HPDE6-E6E7 (cell line): Measurements from ENCODE around the gene KIAA0825.
"Not testable (repeated sequence)": the region's sequence is repeated elsewhere in the genome, so short reads cannot be mapped to it uniquely, and the experiment has no call there.

Experiments
- DNase-seq: peaks from one replicate; pipeline ENCODE4 v3.0.0; 2011; ENCODE audit warnings: missing footprints; ENCODE audit errors: extremely low spot score

The KIAA0825 gene

DNA sequence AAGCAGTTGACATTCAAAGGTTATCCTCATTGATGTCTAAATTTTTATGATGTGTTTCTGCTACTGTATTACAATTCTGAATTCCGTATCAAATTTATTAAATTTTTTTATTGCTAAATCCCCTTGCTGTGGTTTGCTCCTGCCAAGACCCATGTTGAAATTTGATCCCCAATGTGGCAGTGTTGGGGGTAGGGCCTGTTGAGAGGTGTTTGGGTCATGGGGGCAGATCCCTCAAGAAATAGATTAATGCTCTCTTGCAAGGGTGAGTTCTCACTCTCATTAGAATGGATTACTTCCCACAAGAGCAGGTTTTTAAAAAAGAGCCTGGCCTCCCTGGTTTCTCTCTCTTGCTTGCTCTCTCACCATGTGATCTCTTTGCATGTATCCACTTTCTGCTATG, 442.5 kb downstream of the KIAA0825 start:
- no peak for DNase-seq

DNA sequence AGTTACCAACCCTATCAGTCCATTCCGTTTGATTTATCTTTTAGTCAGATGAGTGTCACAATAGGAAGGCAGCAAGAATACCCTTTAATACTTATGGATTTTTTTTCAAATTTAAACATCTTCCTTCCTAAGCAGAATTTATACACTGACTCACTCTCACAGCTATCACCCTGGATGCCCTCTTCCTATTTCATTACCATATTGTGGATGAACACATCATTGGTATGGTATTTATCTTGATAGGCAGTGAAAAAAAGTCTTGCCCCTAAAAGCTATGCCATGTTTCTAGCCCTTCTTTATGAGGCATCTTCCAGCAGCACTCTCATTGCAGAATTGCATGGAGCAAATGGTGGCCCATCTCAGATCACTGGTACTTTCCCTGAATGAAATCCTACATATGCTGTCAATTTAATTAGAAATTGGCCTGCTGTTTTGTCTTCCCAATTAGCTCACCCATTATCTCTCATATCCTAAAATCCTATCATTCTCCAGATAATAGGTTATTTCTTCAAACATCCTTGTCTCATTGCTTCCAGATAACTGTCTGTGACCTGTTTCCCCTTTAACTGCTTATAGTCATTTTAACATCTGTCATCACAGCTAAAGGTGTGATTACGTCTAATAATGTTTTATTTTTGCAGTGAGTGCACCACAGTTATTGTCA, 443.5 kb downstream of the KIAA0825 start:
- peak; percentile 5 for DNase-seq

DNA sequence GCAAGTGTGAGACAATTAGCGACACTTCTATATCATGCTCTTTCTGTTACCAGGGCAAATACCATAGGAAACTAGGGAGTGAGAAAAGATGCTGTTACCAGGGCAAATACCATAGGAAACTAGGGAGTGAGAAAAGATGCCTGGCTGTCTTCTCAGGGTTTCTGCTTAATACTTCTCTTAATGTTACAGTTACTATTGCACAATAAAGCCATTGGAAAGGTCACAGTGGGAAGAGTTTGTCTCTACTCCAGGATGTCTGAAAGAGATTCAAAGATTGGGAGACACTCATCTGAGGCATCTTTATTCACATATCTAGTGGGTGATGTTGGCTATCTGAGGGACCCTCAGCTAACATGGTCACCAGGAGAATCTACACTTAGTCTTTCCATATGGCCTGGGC, 445.3 kb downstream of the KIAA0825 start:
- no peak for DNase-seq

DNA sequence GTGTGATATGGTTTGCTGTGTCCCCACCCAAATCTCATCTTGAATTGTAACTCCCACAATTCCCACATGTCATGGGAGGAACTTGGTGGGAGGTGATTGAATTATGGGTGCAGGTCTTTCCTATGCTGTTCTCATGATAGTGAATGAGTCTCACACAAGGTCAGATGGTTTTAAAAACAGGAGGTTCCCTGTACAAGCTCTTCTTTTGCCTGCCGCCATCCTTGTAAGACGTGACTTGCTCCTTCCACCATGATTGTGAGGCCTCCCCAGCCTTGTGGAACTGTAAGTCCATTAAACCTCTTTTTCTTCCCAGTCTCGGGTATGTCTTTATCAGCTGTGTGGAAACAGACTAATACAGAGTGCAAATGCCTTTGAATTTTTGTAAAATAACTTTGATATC, 447.3 kb downstream of the KIAA0825 start:
- DNase-seq = not testable (repeated sequence)

DNA sequence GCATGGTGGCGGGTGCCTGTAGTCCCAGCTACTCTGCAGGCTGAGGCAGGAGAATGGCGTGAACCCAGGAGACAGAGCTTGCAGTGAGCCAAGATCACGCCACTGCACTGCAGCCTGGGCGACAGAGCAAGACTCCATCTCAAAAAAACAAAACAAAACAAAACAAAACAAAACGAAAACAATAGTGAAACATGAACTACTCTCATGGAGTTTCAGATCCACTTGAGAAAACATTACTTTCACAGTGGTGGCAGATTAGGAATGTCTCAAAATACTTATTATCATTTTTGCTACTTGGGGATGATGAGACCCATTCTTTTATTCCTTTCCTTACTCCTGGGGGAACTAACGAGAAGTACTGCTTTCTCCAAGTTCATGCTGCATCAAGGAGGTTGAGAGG, 448.2 kb downstream of the KIAA0825 start:
- DNase-seq = not testable (repeated sequence)

DNA sequence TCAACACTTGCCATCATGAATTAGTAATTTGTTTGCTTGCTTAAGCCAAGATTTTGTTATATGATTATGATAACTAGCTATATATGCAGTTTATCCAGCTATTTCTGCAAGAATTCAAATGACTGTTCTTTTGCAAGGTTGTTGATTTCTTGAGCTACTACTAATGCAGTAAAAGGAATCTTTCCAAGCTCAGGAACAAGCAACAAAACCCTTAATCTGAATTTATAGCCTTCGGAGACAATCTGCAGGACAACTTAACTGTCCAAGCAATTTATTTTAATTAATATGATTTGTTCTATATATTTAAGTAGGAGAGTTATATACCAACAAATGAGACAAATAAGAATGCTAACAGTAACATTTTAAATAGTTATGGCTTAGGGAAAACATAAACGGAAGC, 450.3 kb downstream of the KIAA0825 start:
- no peak for DNase-seq

DNA sequence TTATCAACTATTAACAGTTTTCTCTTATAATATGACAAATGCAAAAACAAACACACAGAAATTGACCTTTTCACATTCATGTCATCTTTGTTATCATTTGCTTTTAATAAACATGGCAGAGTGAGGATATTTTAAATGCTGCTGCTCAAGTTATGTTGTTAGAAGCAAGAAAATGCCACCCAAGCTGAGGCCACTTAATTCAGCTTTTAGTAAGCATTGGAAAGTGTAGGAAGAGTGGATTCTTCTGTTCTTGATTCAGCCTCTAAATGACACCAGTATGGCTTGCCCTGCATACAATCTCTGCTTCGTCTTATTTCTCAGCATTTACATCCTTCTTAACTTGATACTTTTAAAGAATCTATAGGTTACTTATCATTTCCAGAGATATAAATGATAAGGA, 456.6 kb downstream of the KIAA0825 start:
- DNase-seq = no peak

DNA sequence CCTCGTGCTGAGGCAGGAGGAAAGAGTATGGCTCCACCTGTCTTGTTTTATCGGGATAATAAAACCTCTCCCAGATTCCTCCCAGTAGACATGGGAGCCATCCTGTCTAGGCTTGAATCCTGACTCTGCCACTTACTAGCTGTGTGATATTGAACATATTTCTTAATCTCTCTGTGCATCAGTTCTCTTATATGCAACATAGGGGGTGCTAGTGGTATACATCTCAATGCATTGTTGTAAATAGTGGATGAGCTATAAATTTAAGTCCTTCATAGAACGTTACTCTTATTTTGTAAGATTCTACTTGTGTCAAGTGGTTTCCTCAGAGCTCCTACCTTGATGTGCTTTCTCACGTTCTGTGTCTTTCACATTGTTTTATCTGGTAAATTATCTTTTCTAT, 459.3 kb downstream of the KIAA0825 start:
- no peak for DNase-seq

DNA sequence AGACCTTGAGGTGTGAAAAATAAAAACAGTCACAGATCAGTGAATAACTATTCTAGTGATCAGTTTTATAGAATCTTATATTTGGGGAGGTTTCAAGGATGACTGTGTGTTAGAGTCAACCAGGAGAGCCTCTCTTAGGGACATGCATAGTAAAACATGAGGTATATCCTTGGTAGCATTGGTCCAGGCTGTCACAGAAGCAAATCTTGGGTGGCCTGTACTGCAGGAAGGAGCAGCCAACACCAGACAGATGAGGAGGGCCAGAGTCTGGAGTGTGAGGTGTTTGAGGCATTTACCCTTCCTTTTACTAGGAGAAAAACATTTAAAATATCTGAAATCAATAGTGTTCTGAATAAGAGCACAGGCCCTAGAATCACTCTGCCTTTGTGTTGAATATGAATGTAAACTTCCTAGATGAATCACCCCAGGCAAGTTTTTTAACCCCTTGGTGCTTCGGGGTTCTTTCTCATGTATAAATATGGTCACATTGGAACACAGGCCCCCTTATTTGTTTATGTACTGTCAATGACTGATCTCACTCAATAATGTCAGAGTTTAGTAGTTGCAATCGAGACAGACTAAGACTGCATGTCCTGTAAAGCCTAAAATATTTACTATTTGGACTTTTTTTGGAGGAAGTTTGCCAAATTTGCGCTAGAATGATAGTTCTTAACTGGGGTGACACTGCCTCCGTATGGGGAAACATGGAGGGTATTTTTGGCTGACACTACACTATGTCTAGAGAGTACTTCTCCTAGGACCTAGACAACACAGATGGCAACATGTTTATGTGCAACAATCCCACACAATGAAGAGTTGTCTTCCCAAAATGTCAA, 460.5 kb downstream of the KIAA0825 start:
- no peak for DNase-seq

DNA sequence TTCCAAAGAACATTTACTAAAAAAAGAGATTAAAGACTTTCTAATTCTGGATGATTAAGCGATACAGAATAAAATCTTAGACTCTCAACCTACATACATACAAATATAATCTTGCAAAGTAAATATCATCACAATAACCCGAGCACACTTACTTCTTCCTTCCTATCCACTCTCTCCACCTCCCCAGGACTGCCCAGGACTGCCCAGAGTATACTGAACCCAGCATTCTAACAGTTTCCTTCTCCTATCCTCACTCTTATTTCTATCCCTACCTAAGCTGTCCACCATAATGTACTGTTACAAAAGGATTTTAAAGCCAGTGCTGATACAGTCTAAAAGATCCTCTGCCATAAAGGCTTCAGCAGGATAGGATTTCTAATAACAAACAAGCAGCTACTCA, 463.7 kb downstream of the KIAA0825 start:
- no peak for DNase-seq

DNA sequence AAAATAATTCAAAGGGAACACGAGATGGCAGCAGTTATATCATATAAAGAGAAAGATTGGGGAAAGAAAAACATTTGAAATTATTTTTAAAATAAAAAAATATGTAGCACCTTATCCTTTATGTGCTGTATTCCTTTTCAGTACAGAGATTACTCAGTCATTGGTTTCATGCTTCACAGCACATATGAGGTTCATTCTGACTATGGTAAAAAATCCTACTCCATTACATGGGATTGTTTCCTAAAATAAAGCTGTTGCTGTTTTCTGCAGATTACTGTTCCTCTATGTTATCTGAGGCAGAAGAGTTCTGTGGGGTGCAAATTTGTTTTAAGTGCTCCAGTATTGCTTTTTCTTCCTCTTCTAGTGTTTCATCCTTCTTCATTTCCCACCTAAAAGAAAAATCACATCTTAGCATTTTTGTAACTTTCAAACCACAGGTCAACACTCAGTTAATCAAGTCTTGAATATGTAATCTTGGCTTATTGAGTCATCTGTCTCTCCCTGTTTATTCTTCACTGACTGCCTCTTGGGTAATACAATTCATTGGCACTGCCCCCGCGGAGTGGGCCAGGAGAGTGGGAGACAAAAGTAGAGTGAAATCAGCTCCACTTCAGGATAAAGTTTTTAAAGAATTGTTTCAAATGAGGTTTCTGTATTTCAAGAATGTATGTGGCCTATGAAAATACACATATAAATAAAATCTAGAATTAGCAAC, 464.5 kb downstream of the KIAA0825 start:
- no peak for DNase-seq

DNA sequence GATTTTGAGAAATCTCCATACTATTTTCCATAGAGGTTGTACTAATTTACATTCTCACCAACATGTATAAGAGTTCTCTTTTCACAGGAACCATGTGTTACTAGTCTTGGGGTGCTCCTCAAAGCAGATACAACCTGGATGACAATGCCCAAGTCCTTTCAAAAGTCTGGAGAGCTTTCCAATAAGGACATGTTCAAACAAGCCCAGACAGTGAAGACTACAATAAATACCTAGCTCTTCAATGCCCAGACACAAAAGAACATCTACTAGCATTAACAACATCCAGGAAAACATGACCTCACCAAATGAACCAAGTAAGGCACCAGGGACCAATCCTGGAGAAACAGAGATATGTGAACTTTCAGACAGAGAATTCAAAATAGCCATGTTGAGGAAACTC, 474.8 kb downstream of the KIAA0825 start:
- DNase-seq = not testable (repeated sequence)

DNA sequence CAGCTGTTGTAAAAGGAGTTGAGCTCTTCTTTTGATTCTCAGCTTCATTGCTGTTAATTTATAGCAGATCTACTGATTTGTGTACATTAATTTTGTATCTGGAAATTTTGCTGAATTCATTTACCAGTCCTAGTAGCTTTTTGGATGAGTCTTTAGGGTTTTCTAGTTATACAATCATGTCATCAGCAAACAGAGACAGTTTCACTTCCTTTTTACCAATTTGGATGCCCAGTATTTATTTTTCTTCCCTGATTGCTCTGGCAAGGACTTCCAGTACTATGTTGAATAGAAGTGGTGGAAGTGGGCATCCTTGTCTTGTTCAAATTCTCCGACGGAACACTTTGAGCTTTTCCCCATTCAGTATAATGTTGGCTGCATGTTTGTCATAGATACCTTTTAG, 478.1 kb downstream of the KIAA0825 start:
- DNase-seq = no peak

DNA sequence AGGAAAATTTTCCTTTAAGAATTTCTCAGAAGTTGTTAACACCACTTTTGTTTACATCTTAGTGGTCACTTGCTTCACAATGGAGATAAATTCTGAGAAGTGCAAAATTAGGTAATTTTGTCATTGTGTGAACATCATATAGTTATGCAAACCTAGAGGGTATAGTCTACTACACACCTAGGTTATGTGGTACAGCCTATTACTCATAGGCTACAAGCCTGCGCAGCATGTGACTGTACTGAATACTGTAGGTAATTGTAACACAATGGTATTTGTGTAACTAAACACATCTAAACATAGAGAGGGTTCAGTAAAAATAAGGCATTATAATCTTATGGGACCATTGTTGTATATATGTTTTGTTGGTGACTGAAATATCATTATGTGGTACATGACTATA, 488.3 kb downstream of the KIAA0825 start:
- DNase-seq = no peak

DNA sequence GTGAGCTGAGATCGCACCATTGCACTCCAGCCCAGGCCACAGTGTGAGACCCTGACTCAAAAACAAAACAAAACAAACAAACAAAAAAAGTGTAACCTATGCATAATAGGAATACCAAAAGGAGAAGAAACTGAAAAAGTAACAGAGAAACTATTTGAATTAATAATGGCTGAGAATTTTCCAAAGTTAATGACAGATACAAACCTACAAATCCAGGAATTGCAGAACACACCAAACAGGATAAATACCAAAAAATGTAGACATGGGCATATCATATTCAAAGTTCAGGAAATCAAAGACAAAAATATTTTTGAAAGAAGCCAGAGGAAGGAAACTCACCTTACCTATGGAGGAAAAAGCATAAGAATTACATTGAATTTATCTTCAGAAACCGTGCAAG, 493.3 kb downstream of the KIAA0825 start:
- no peak for DNase-seq

DNA sequence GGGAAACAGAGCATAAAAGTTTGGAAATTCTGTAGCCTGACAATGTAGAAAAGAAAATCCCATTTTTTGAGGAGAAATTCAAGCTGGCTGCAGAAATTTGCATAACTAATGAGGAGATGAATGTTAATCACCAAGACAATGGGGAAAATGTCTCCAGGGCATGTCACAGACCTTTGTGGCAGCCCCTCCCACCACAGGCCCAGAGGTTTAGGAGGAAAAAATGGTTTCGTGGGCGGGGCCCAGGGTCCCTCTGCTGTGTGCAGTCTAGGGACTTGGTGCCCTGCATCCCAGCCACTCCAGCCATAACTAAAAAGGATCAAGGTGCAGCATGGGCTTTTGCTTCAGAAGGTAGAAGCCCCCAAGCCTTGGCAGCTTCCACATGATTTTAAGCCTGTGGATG, 502.1 kb downstream of the KIAA0825 start:
- not testable (repeated sequence) for DNase-seq

DNA sequence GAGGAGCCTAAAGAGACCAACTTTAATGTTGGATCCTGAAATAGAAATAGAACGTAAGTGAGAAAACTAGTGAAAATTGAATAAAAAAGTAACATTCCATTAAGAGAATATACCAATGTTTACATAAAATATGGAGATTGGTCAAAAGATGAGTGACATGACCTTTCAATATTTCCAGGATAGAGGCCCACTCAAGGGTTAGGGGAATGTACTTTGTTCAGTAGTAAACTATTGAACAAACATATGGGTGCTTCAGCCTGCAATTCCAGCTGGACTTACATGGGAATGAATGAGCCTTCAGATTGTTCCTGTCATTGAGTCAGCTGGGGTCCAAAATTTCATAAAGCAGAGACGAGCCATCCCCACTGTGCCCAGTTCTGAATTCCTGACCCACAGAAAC, 505.3 kb downstream of the KIAA0825 start:
- no peak for DNase-seq

DNA sequence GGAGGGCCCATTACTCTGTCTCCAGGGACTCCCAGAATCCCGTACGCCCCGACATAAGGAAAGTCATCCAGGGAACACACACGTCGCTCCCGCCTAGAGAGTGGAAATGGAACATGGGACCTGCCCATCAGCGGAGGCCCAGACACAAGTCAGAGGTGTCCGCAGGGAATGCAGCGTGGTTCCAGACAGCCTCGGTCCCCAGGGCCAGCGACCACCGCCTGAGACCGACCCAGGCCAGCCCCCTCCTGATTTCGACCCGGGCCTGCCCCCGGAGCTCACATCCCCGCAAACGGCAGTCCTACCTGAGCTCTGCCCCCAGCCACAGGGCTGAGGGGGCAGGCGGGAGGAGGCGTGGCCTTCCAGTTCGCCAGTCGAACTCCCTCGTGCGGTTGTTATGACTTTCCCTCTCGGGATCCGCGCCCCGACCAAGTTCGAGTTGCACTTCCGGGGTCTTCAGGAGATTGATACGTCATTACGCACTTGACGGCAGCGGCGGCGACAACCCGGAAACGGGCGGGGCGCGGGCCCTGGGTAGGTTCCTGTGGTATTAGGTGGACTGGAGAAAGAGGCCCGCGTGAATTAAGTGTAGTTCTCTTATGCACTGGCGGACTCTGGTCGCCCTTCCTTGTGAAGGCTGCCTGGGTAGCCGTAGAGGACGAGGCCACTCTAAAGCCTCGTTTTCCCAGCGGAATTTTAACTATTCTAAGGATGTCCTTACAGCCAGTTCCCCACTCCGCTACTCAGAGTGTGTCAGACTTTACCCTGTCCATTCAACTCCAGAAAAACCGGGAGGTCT, 507.0 kb downstream of the KIAA0825 start:
- peak; percentile 92 for DNase-seq

DNA sequence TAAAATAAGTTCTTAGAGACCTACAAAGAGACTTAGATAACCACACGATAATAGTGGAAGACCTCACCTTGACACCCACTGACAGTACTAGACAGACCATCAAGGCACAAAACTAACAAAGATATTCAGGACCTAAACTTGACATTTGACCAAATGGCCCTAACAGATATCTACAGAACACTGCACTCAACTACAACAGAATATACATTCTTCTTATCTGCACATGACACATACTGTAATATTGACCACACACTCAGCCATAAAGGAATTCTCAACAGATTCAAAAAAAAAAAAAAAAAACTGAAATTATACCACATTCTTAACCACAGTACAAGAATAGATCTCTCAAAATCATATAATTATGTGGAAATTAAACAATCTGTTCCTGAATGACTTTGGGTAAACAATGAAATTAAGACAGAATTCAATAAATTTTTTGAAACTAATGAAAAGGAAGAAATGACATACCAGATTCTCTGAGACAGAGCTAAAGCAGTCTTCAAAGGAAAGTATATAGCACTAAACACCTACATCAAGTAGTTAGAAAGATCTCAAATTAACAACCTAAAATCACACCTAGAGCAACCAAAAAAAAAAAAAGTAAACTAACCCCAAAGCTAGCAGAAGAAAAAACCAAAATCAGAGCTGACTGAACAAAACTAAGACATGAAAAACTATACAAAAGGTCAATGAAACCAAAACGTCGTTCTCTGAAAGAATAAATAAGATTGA, 514.7 kb downstream of the KIAA0825 start:
- no peak for DNase-seq
